Heart right ventricle (tissue), 16 donors: ENCODE measurements around the gene ARMC2. TPM values are rescaled to one million over a fixed set of nuclear protein-coding genes. Genes with fewer than 3 reads are reported as not detected.

ENCODE experiments used
- ATAC-seq, 8 donors: fragments of 200-7000 bp; cut with Tn5 transposase; one replicate each; pipeline ENCODE4 v1.9.1; 2020; ENCODE audit warnings: mild to moderate bottlenecking in 8 of 8, moderate library complexity in 8 of 8, moderate number of reproducible peaks in 1 of 8
- DNase-seq, 2 donors: peaks; one replicate each; pipeline ENCODE4 v3.0.0-alpha.2; 2020
- H3K27ac ChIP-seq, 10 donors: fragments of 200-600 bp; sonication (generic) in 2 of 10; one replicate each; pipeline versions ENCODE4 v1.5.0 to v1.8.0; 2020 to 2022; ENCODE audit warnings: mild to moderate bottlenecking in 3 of 10
- H3K27me3 ChIP-seq, 7 donors: fragments of 200-600 bp; one replicate each; pipeline ENCODE4 v1.8.0; 2021 to 2022; ENCODE audit warnings: mild to moderate bottlenecking in 2 of 7
- H3K36me3 ChIP-seq, 9 donors: fragments of 200-600 bp; sonication (generic) in 1 of 9; one replicate each; pipeline versions ENCODE4 v1.5.0 to v1.8.0; 2020 to 2022; ENCODE audit warnings: mild to moderate bottlenecking in 2 of 9
- H3K4me1 ChIP-seq, 9 donors: fragments of 200-600 bp; sonication (generic) in 1 of 9; one replicate each; pipeline versions ENCODE4 v1.5.0 to v1.8.0; 2020 to 2022; ENCODE audit warnings: mild to moderate bottlenecking in 4 of 9
- H3K4me3 ChIP-seq, 10 donors: fragments of 200-600 bp; sonication (generic) in 2 of 10; one replicate each; pipeline versions ENCODE4 v1.5.0 to v1.8.0; 2020 to 2022; ENCODE audit warnings: mild to moderate bottlenecking in 7 of 10, moderate library complexity in 2 of 10
- H3K9me3 ChIP-seq, 11 donors: fragments of 200-600 bp in 10 of 11; sonication (generic) in 2 of 11; one replicate each; pipeline versions ENCODE4 v1.5.0 to v1.8.0; 2013 to 2022; ENCODE audit warnings: mild to moderate bottlenecking in 2 of 11, control low read depth in 1 of 11, moderate library complexity in 1 of 11
- WGBS, 2 donors: extraction: QIAGEN DNeasy Blood & Tissue Kit; methylation state at CpG; one replicate each; pipeline ENCODE4 v1.1.7; 2013; ENCODE audit warnings: inconsistent platforms in 1 of 2; 5-methylcytosine and 5-hydroxymethylcytosine counted together
- intact Hi-C, 10 donors: fragments of 100-400 bp; cut with DNase I; formaldehyde crosslinking; loops; one replicate each; pipeline versions ENCODE4 v1.11.1 to v1.14.2; 2022
- polyA plus RNA-seq, 2 donors: library from polyadenylated mRNA; stranded (reverse); fragments of 200-250 nt; gene quantifications; one replicate each; pipeline ENCODE4 v1.2.3, GENCODE V29; 2013
- total RNA-seq, 10 donors: library from RNA; stranded (reverse); fragmentation: NEBNext Ultra II Directional in 3 of 10; extraction: Animal tissue kit (Norgen Biotek cat#: 25700) in 3 of 10; gene quantifications; one replicate each; pipeline versions ENCODE4 v1.2.1 to v1.2.4, GENCODE V29; 2021 to 2023
- TF ChIP-seq, protein P1 (sequence below), 9 donors: fragments of 200-600 bp; sonication (generic) in 2 of 9; IDR thresholded peaks; one replicate each; pipeline versions ENCODE4 v1.5.0 to v1.8.0; 2021 to 2022; ENCODE audit warnings: antibody characterized with exemption in 9 of 9, mild to moderate bottlenecking in 5 of 9, moderate library complexity in 1 of 9
- donor health status: Arrhythmogenic right ventricular cardiomyopathy.
- donor health status: ischemic (EF 13 %, LVEDD 7.1; RV severe dilation, severe dysfunction).
- donor health status: healthy with polysubstance abuse.
- donor health status: DM: no; HTN: yes; CAD: no.
- donor health status: DM: no; HTN: no; CAD: no.
- donor health status: ischemic (EF 25% LVEDD 6.9; RV normal size, moderate dysfunction).
- donor health status: ischemic (EF 25% LVEDD 5.7; RV mildly dilated, moderate dysfunction).
- donor health status: healthy.
- donor health status: DM: yes; HTN: yes; CAD: no.
- donor health status: Ischemic cardiomyopathy.
- donor health status: ischemic (EF 35%, LVEDD 5.7; RV mildly dilated, moderate dysfunction).
- donor health status: nonischemic (EF 11% LVEDD 7.7; RV severe dilation, severe dysfunction).
- donor health status: DM: yes; HTN: yes; CAD: no.
- donor health status: PGD.
- donor health status: ischemic (EF 29% LVEDD 5.4; RV normal size, mild dysfunction).
- donor health status: nonischemic (EF 23%, LVEDD 6.1; RV moderate dilation, normal function).

The ARMC2 gene
- total and polyA plus RNA-seq, 12 donors = 2.5 to 16.4 (median 12.3) TPM

DNA sequence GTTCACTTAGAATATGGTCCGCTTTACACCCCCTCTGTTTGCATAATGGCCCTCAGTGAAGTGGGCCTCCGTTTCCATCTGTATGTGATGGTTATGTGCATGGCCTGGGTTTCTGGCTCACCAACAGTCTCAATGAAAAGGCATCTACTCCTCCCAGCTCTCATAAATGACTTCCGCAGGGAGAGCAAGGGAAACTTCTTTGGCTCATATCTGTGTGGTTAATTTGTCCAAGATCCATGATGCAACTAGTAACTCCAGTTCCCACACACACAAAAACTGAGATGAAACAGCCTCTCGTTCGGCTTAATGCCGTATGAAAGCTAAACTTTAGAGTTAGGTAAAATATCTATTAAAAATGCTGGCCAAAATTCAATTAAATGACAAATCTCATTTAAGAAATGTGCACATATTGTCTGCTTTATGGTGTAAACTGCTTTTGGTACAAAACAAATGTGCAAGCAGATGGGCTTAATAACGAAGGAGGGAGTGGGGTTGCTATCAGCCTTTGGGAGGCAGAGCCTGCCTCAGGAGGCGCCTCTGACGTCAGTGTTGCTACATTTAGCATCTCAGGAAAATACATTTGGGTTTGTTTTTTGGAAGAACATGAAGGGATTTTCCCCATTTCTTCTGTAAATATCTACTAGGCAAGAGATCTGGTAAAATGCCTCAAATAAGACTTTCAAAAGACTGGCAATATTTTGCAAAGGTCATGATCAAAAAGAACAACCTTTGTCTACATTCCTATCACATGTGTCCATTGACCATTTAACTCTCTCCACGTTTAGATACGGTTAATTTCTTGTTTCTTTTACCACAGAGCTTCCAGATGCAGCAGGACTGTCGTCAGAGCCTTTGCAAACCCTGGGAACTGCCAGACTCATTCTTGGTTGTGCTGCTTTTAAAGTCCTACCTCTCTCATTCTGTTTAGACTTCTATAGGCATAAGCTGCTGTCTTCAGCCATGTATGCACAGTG is 96.8 kb downstream of the ARMC2 start:
- H3K4me1 ChIP-seq = peaks cover 31 to 84% (median 75%) of the 10 kb centered on the region in 9 donors
- no peaks in the 10 kb centered on the region for H3K27me3 ChIP-seq
- intact Hi-C loops = loop anchor here in 8 of 10 donors (2.0 to 10.0 kb wide), 9 partner anchors 38 to 147 kb away; partner anchors contain the start of gene SESN1 (in 1 of the 8)
- TF ChIP-seq, protein P1, sequence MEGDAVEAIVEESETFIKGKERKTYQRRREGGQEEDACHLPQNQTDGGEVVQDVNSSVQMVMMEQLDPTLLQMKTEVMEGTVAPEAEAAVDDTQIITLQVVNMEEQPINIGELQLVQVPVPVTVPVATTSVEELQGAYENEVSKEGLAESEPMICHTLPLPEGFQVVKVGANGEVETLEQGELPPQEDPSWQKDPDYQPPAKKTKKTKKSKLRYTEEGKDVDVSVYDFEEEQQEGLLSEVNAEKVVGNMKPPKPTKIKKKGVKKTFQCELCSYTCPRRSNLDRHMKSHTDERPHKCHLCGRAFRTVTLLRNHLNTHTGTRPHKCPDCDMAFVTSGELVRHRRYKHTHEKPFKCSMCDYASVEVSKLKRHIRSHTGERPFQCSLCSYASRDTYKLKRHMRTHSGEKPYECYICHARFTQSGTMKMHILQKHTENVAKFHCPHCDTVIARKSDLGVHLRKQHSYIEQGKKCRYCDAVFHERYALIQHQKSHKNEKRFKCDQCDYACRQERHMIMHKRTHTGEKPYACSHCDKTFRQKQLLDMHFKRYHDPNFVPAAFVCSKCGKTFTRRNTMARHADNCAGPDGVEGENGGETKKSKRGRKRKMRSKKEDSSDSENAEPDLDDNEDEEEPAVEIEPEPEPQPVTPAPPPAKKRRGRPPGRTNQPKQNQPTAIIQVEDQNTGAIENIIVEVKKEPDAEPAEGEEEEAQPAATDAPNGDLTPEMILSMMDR (IDR thresholded peaks at IDR 0.05) = no peak
- 18 to 20% methylated on average over 12 of the region's 12 CpGs for WGBS, 2 donors
- ATAC-seq = peak; percentile 42 to 75 (median 62)
- no peaks in the 10 kb centered on the region for H3K9me3 ChIP-seq
- H3K4me3 ChIP-seq = peak overlapping the region in 5 of 10 donors; percentile 11 to 30 (median 22)
- peak overlapping the region; percentile 84 to 98 (median 92) for H3K27ac ChIP-seq
- DNase-seq = peak; percentile 53 to 83
- no peaks in the 10 kb centered on the region for H3K36me3 ChIP-seq

DNA sequence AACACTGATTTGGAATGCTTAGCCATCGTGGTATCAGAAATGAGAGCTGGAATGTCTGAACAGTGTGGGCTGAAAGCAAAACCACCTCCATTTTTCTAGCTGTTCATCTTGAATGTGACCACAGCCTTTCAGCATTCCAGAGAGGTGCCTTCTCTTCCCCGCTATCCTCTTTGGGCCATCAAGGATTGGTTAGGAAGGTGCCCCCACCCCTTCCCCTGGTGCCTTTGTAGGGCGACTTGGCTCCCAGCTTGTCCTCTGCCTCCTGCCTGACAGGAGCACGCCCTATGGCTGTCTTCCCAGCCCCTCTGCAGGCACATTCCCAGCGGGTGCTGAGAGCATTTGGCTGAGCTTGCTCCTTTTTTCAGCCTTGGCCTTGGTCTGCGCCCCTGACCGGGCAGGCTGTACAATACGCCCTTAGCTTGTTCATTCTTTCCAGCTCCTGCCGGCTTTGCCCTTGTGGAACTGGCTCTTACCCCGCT is 97.5 kb downstream of the ARMC2 start:
- ATAC-seq (peak; percentile 84 to 93 (median 86)), DNase-seq (peak; percentile 89 to 91)
- intact Hi-C loops = loop anchor here in 6 of 10 donors (2.0 to 10.0 kb wide), 9 partner anchors 43 to 147 kb away; partner anchors contain the start of gene SESN1 (in 1 of the 6)
- Histone ChIP-seq H3K27me3 (no peaks in the 10 kb centered on the region), H3K4me3 (peak overlapping the region in 5 of 10 donors; percentile 11 to 30 (median 22)), H3K36me3 (no peaks in the 10 kb centered on the region), H3K27ac (peak overlapping the region; percentile 84 to 98 (median 92)), H3K4me1 (peaks cover 31 to 84% (median 75%) of the 10 kb centered on the region in 9 donors), H3K9me3 (no peaks in the 10 kb centered on the region)
- TF ChIP-seq, protein P1 (IDR thresholded peaks at IDR 0.05) = no peak
- 6 to 11% methylated on average over 10 of the region's 10 CpGs for WGBS, 2 donors

DNA sequence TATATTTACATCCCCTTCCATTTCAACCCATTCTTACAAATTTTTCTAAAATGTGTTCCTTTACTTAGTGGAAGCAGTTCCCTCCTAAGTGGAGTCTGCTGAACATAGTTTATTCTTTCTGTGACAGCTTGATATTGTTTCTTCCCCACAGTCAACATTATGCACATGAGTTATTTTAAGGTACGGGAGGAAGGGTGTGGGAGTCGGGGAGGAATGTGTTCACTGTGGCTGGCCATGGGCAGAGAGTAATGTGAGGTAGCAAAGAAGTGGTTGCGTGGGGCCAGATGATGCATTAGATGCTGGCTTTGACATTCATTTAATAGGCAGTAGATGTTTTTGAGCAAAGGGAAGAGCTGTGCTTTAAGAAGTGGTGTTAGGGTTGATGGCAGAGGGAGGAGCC is 98.5 kb downstream of the ARMC2 start:
- H3K27ac ChIP-seq = peak overlapping the region; percentile 84 to 98 (median 92)
- intact Hi-C loops = loop anchor here in 6 of 10 donors (2.0 to 10.0 kb wide), 9 partner anchors 44 to 146 kb away; partner anchors contain the start of gene SESN1 (in 1 of the 6)
- ATAC-seq (peak; percentile 23 to 66 (median 52)), DNase-seq (peak in 1 of 2 donors; percentile 56)
- no peaks in the 10 kb centered on the region for H3K27me3 ChIP-seq
- H3K4me3 ChIP-seq = peak overlapping the region in 2 of 10 donors; percentile 22 to 30
- no peaks in the 10 kb centered on the region for H3K36me3 ChIP-seq
- TF ChIP-seq, protein P1 (IDR thresholded peaks at IDR 0.05) = no peak
- H3K9me3 ChIP-seq = no peaks in the 10 kb centered on the region
- peaks cover 31 to 85% (median 75%) of the 10 kb centered on the region in 9 donors for H3K4me1 ChIP-seq
- WGBS, 2 donors = 16 to 18% methylated on average over 3 of the region's 3 CpGs
